NCI-H748 treated with DMSO at 0.1 percent for 48 hours (cell line): ENCODE measurements around the gene DNAJC12.
"Not testable (repeated sequence)": the region's sequence is repeated elsewhere in the genome, so short reads cannot be mapped to it uniquely, and the experiment has no call there.

ENCODE experiments used
- DNase-seq: peaks from one replicate; lab custom pipeline; 2025; lab: John Stamatoyannopoulos, UW

Gene DNAJC12

GRCh38 chr10:67839511-67839910 is 1.5 kb upstream of the DNAJC12 start:
- not testable (repeated sequence) for DNase-seq

DNA sequence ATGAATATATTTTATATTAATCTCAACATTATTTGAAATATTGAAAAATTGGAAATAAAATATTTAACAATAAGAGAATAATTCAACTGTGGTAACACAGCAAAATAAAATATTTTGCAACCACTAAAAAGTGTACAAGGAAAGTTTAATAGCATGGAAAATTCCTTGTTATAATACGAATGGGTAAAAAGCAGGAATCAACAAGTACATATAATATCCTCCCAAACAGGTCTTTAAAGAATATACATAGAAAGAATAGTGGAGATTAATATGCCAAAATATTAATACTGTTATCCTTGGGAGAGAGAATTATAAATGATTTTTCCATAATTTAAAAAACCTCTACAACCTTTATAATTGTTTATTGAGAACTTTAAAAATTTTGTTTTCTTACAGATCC is 1.0 kb downstream of the DNAJC12 start:
- DNase-seq: no peak

GRCh38 chr10:67836488-67836887 is 1.5 kb downstream of the DNAJC12 start:
- no peak for DNase-seq

GRCh38 chr10:67835541-67836394 is 2.2 kb downstream of the DNAJC12 start:
- DNase-seq: not testable (repeated sequence)

- no peak for DNase-seq
Measured at GRCh38 chr10:67834375-67834774, 3.6 kb downstream of the DNAJC12 start.

DNA sequence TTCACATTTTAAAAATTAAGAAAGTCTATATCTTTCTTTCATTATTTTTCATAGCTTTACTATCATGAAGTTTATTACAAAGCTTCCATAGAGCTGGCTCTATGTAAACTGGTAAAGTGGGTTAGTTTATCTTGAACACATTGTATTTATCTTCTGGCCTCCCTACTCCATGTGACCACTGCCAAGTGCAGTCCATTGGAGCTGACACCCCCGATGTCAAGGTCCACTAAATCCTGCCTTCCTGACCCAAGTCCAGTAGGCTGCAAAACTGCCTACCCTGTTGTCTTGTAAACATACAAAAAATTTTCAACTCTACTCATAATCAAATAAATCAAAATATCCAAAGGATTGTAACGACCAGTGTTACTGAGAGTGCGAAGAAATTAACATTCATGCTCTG is 10.2 kb downstream of the DNAJC12 start:
- DNase-seq: no peak

- DNase-seq: no peak
Measured at GRCh38 chr10:67819768-67820204, 18.2 kb downstream of the DNAJC12 start.

DNA sequence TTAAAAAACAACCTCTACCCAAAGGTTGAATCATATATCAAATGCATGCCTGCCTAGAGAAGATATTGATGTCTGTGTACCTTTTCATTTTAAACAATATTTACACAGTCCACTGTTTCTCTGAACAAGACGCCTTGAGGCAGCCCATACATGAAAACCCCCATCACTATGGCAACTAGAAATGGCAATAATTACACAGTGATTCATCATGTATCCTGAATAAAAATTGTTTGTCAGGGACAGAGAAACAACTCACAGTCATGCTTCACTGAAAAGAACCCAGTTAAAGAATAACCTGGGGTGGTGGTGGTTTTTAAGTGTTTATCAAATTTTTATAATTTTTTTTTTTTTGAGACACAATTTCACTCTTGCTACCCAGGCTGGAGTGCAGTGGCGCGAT is 19.7 kb downstream of the DNAJC12 start:
- DNase-seq: peak; percentile 59

- no peak for DNase-seq
Measured at GRCh38 chr10:67816719-67817118, 21.3 kb downstream of the DNAJC12 start.

- DNase-seq: no peak
Measured at GRCh38 chr10:67815571-67816059, 22.4 kb downstream of the DNAJC12 start.

GRCh38 chr10:67812007-67812406 is 26.0 kb downstream of the DNAJC12 start:
- DNase-seq: no peak

DNA sequence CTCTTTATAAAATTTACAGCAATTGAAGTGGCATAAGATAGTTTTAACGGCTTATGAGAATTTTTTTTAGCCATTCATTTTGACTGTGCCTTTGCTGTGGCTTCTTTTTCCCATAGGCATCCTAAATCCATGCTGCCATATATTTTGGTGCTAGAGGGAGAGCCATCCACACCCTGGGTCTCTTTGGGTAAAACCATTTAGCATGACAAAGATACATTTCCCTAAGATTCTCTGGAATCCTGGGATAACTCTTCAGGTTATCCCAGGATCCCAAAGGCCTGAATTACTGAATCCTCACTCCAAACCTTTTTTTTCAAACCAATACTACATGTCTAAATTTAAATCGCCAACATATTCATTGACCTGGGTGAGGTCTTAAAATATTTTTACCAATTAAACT is 28.9 kb downstream of the DNAJC12 start:
- DNase-seq: no peak

DNA sequence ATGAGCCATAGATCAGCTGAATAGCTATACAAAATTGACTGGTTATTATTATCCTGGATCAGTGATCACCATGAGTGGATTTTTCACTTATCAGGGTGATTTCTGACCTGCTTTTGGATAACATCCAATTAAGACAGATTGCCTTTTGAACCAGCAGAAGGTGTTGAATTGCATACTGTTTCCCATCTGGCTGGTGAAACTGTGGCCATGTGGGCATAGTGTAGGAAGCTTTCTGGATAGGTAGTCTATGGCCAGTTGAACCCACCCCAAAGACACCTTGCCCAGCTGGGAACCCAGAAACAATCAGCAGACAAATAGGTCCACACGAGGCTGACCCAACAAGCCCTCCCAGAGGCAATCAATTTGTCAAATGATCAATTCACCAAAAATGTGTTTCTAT is 29.3 kb downstream of the DNAJC12 start:
- DNase-seq: no peak

- no peak for DNase-seq
Measured at GRCh38 chr10:67807855-67808456, 30.0 kb downstream of the DNAJC12 start.

DNA sequence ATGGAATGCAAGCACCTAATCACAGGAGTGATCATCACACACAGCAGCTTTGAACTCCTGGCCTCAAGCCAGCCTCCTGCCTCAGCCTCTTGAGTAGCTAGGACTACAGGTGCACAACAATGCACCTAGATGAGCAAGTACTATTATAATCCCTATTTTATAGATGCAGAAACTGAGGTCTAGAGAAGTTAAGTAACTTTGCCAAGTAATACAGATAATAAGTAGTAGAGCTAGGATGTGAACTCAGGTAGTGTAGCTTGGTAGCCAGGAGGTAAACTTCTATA is 33.7 kb downstream of the DNAJC12 start:
- DNase-seq: no peak

GRCh38 chr10:67803588-67804394 is 34.2 kb downstream of the DNAJC12 start:
- no peak for DNase-seq

DNA sequence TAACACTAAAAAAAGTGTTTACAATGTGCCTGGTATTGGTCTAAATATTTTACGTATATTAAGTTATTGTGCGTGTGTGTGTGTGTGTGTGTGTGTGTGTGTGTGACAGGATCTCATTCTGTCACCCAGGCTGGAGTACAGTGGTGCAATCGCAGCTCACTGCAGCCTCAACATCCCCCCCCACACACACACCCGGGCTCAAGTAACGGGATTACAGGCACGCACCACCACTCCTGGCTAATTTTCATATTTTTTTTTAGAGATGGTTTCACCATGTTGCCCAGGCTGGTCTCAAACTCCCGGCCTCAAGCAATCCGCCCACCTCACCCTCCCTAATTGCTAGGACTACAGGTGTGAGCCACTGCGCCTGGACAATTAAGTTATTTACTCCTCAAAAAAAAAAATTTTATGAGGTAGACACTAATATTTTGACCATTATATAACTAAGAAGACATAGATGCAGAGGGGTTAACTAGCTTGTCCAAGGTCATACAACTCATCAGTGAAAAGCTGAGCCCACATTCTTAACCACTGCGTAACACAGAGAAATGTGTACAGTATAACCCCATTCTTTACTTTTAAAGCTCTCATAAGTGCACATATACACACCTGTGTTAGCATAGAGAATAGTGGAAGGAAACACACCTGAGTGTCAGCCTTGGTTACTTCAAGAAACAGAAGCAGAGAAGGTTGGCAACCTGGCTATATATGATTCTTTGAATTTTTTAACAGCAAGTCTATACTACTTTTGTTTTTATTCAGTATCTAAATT is 35.0 kb downstream of the DNAJC12 start:
- no peak for DNase-seq

DNA sequence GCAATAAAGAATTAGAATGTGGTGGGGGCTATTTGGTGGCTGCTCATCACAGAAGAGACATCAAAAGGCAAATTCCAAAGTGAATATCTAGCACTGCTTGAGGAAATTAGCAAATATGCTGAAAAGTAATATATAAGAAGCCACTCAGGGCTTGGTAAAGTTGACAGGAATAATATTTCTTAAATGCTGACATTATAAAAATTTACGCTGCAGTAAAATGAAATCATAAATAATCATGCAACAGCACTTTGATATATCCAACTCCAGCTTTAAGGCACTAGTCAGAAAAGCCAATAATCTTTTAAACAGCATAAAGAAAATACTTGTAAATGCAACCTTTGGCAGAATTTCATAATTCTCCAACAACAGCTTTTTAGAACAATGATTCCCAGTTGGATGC is 36.9 kb downstream of the DNAJC12 start:
- DNase-seq: no peak

GRCh38 chr10:67794909-67795460 is 43.0 kb downstream of the DNAJC12 start:
- no peak for DNase-seq

- no peak for DNase-seq
Measured at GRCh38 chr10:67794256-67794655, 43.7 kb downstream of the DNAJC12 start.

DNA sequence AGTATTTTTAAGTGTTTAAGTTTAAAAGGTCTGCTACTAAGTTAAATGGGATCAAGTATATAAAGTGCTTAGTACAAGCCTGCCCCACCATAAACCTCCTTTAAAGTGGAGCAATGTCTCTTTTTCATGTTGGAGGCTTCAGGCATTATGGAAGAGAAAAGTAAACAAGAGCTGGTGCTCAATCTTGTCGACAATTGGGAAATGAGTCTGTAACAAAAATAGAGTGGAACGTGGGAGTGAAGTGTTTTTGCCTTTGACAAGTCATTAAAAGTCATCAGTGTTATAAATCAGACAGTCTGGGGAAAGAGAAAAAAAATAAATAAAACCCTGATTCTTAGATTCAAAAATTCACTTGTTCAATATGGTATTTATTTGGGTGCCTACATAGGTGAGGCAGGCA is 44.7 kb downstream of the DNAJC12 start:
- no peak for DNase-seq

DNA sequence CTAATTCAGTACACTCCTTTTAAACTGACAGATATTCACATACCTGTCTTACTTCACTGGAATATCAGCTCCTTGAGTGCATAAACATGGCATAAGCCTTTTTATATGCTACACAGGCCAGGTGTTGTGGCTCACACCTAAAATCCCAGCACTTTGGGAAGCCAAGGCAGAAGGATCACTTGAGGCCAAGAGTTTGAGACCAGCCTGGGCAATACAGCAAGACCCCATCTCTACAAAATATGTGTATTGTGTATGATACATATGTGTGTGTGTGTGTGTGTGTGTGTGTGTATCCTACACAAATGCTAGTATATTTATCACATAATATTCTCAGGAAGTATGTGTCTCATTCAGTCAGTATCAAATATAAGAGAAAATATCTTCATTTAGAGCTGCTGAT is 45.3 kb downstream of the DNAJC12 start:
- DNase-seq: no peak
